Skin epidermis (tissue), 12 donors: ENCODE results near the gene ABCC10.
"Not testable (repeated sequence)": the region's sequence is repeated elsewhere in the genome, so short reads cannot be mapped to it uniquely, and the experiment has no call there.

Experiments used
- H3K27ac ChIP-seq, 21 experiments: fragments of 200-600 bp; sonication (generic) in 11 of 21; one replicate each; pipeline ENCODE4 v1.5.0; 2020; ENCODE audit warnings: mild to moderate bottlenecking in 3 of 21, inconsistent platforms in 2 of 21, moderate library complexity in 2 of 21
- H3K4me3 ChIP-seq, 7 experiments: fragments of 200-600 bp; sonication (generic) in 2 of 7; one replicate each; pipeline ENCODE4 v1.5.0; 2020; ENCODE audit warnings: inconsistent platforms in 2 of 7, mild to moderate bottlenecking in 2 of 7, moderate library complexity in 1 of 7

Gene ABCC10

GRCh38 chr6:43491750-43492661 lies 64.7 kb downstream of the ABCC10 start:
- Histone ChIP-seq H3K27ac (peak overlapping the region in 6 of 21 experiments; percentile 1 to 34 (median 10)), H3K4me3 (no peak overlapping the region)

GRCh38 chr6:43492673-43493072 lies 65.3 kb downstream of the ABCC10 start:
- H3K27ac ChIP-seq = peak overlapping the region in 2 of 21 experiments; percentile 7 to 28
- H3K4me3 ChIP-seq = no peak overlapping the region

- Histone ChIP-seq H3K4me3 (no peak overlapping the region), H3K27ac (peak overlapping the region in 3 of 21 experiments; percentile 8 to 28 (median 10))
Measured at GRCh38 chr6:43493230-43493629, 65.9 kb downstream of the ABCC10 start.

- Histone ChIP-seq H3K27ac (peak overlapping the region in 3 of 21 experiments; percentile 2 to 10 (median 8)), H3K4me3 (no peak overlapping the region)
Measured at GRCh38 chr6:43493833-43494232, 66.5 kb downstream of the ABCC10 start.

- Histone ChIP-seq H3K27ac (peak overlapping the region in 2 of 21 experiments; percentile 46 to 56), H3K4me3 (no peak overlapping the region)
Measured at GRCh38 chr6:43494321-43494720, 67.0 kb downstream of the ABCC10 start.

GRCh38 chr6:43494766-43495165 lies 67.4 kb downstream of the ABCC10 start:
- peak overlapping the region in 9 of 21 experiments; percentile 16 to 72 (median 52) for H3K27ac ChIP-seq
- H3K4me3 ChIP-seq = no peak overlapping the region

GRCh38 chr6:43495409-43495941 lies 68.1 kb downstream of the ABCC10 start:
- H3K27ac ChIP-seq = peak overlapping the region in 15 of 21 experiments; percentile 23 to 74 (median 56)
- H3K4me3 ChIP-seq = no peak overlapping the region

GRCh38 chr6:43496370-43497128 lies 69.2 kb downstream of the ABCC10 start:
- peak overlapping the region in 14 of 21 experiments; percentile 23 to 74 (median 58) for H3K27ac ChIP-seq
- H3K4me3 ChIP-seq = no peak overlapping the region

- no peak overlapping the region for H3K4me3 ChIP-seq
- H3K27ac ChIP-seq = peak overlapping the region in 4 of 21 experiments; percentile 1 to 66 (median 18)
Measured at GRCh38 chr6:43497129-43497396, 69.7 kb downstream of the ABCC10 start.

- Histone ChIP-seq H3K27ac (peak overlapping the region in 3 of 21 experiments; percentile 1 to 27 (median 5)), H3K4me3 (no peak overlapping the region)
Measured at GRCh38 chr6:43497689-43498088, 70.3 kb downstream of the ABCC10 start.

- H3K27ac ChIP-seq, H3K4me3 ChIP-seq: not testable (repeated sequence)
Measured at GRCh38 chr6:43498291-43498690, 71.0 kb downstream of the ABCC10 start.

GRCh38 chr6:43499028-43499815 lies 71.9 kb downstream of the ABCC10 start:
- Histone ChIP-seq H3K4me3 (no peak overlapping the region), H3K27ac (peak overlapping the region in 4 of 21 experiments; percentile 10 to 61 (median 16))
